ENCODE measurements around the gene RAB33B. TPM values are rescaled to one million over a fixed set of nuclear protein-coding genes. Genes with fewer than 3 reads are reported as not detected.

Gene RAB33B
- total and polyA plus RNA-seq, 4 donors, result 7.2 to 38.9 (median 8.6) TPM

DNA sequence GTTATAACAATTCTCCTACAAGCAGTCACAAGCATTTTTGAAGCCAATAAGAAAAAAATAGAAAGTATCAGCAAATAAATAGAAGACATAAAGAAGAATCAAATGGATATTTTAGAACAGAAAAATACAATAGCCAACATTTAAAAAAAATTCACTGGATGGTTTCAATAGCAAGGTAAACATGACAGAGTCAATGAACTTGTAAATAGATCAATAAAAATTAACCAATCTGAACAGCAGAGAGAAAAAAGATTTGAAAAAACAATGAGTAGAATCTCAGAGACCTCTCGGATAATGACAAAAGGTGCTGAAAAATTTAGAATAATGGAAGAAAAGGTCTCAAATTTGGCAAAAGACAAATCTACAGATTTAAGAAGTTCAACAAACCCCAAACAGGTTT lies 33.3 kb upstream of the RAB33B start:
- DNase-seq (ENCODE audit: low spot score), result no peak
- Histone ChIP-seq H3K4me1 (ENCODE audit: control insufficient read depth in 4 of 4, insufficient read depth in 4 of 4, low read length in 3 of 4) (peaks cover 0 to 7% (median 0%) of the 10 kb centered on the region in 4 donors), H3K36me3 (ENCODE audit: control insufficient read depth in 4 of 4, insufficient read depth in 3 of 4, low read depth in 1 of 4, low read length in 3 of 4) (no peaks in the 10 kb centered on the region), H3K4me3 (ENCODE audit: low read depth in 1 of 3, low read length in 3 of 3) (no peak overlapping the region), H3K9me3 (ENCODE audit: control insufficient read depth in 4 of 4, low read length in 3 of 4) (no peaks in the 10 kb centered on the region), H3K27ac (ENCODE audit: low read depth in 1 of 2, low read length in 2 of 2) (no peak overlapping the region), H3K9ac (ENCODE audit: low read depth in 1 of 2, low read length in 2 of 2) (no peak overlapping the region), H3K27me3 (ENCODE audit: control insufficient read depth in 4 of 4, insufficient read depth in 4 of 4, low read length in 3 of 4) (no peaks in the 10 kb centered on the region)
- 37% methylated on average over 1 of the region's 1 CpG for WGBS
- TF ChIP-seq FOXA2 (IDR thresholded peaks at IDR 0.05), result peak; percentile 49
- TF ChIP-seq HNF4G (IDR thresholded peaks at IDR 0.05), result no peak
- TF ChIP-seq FOXA1 (IDR thresholded peaks at IDR 0.05), result peak; percentile 48
- peak in 1 of 2 donors; percentile 7 for TF ChIP-seq RAD21 (IDR thresholded peaks at IDR 0.05)
- no peak for TF ChIP-seq EGR1 (IDR thresholded peaks at IDR 0.05; ENCODE audit: low read depth in 2 of 2)
- no peak for TF ChIP-seq YY1 (IDR thresholded peaks at IDR 0.05)
- no peak for TF ChIP-seq NR2F2 (IDR thresholded peaks at IDR 0.05)
- TF ChIP-seq GABPA (IDR thresholded peaks at IDR 0.05 in 1 of 2, conservative IDR thresholded peaks at IDR 0.05 in 1 of 2), result no peak
- peak; percentile 59 to 78 for TF ChIP-seq RXRA (IDR thresholded peaks at IDR 0.05)

DNA sequence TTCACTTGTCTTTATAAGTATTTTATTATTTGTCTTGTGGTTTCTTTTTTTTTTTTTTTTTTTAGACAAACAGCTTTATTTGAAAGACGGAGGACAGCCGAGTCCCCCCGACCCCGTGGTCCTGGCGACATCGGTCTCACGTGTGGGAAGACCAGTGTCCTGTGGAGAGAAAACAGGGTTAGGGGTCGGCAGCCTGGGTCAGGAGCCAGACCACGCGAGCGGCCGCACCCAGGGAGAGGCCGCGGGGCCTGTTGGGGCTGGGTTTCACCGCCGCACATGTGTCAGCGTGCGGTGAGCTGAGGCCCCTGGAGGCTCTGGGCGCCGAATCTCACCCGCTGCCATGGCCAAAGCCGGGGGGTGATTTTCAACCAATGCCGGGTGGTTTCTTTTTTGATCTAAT lies 17.8 kb upstream of the RAB33B start:
- DNase-seq (ENCODE audit: low spot score), result no peak
- H3K4me3 ChIP-seq (ENCODE audit: low read depth in 1 of 3, low read length in 3 of 3), result no peak overlapping the region
- no peak overlapping the region for H3K9ac ChIP-seq (ENCODE audit: low read depth in 1 of 2, low read length in 2 of 2)
- H3K36me3 ChIP-seq (ENCODE audit: control insufficient read depth in 4 of 4, insufficient read depth in 3 of 4, low read depth in 1 of 4, low read length in 3 of 4), result peaks cover 0 to 3% (median 1%) of the 10 kb centered on the region in 4 donors
- H3K27me3 ChIP-seq (ENCODE audit: control insufficient read depth in 4 of 4, insufficient read depth in 4 of 4, low read length in 3 of 4), result no peaks in the 10 kb centered on the region
- WGBS, result 97% methylated on average over 23 of the region's 23 CpGs
- no peaks in the 10 kb centered on the region for H3K9me3 ChIP-seq (ENCODE audit: control insufficient read depth in 4 of 4, low read length in 3 of 4)
- H3K27ac ChIP-seq (ENCODE audit: low read depth in 1 of 2, low read length in 2 of 2), result no peak overlapping the region
- TF ChIP-seq GABPA (IDR thresholded peaks at IDR 0.05 in 1 of 2, conservative IDR thresholded peaks at IDR 0.05 in 1 of 2) (no peak), EGR1 (IDR thresholded peaks at IDR 0.05; ENCODE audit: low read depth in 2 of 2) (no peak), FOXA2 (IDR thresholded peaks at IDR 0.05) (no peak), HNF4G (IDR thresholded peaks at IDR 0.05) (no peak)
- TF ChIP-seq, protein P1, sequence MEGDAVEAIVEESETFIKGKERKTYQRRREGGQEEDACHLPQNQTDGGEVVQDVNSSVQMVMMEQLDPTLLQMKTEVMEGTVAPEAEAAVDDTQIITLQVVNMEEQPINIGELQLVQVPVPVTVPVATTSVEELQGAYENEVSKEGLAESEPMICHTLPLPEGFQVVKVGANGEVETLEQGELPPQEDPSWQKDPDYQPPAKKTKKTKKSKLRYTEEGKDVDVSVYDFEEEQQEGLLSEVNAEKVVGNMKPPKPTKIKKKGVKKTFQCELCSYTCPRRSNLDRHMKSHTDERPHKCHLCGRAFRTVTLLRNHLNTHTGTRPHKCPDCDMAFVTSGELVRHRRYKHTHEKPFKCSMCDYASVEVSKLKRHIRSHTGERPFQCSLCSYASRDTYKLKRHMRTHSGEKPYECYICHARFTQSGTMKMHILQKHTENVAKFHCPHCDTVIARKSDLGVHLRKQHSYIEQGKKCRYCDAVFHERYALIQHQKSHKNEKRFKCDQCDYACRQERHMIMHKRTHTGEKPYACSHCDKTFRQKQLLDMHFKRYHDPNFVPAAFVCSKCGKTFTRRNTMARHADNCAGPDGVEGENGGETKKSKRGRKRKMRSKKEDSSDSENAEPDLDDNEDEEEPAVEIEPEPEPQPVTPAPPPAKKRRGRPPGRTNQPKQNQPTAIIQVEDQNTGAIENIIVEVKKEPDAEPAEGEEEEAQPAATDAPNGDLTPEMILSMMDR (IDR thresholded peaks at IDR 0.05; ENCODE audit: low read depth, low read length, missing input control), result no peak
- TF ChIP-seq, protein P2, sequence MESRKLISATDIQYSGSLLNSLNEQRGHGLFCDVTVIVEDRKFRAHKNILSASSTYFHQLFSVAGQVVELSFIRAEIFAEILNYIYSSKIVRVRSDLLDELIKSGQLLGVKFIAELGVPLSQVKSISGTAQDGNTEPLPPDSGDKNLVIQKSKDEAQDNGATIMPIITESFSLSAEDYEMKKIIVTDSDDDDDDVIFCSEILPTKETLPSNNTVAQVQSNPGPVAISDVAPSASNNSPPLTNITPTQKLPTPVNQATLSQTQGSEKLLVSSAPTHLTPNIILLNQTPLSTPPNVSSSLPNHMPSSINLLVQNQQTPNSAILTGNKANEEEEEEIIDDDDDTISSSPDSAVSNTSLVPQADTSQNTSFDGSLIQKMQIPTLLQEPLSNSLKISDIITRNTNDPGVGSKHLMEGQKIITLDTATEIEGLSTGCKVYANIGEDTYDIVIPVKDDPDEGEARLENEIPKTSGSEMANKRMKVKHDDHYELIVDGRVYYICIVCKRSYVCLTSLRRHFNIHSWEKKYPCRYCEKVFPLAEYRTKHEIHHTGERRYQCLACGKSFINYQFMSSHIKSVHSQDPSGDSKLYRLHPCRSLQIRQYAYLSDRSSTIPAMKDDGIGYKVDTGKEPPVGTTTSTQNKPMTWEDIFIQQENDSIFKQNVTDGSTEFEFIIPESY (IDR thresholded peaks at IDR 0.05), result no peak
- H3K4me1 ChIP-seq (ENCODE audit: control insufficient read depth in 4 of 4, insufficient read depth in 4 of 4, low read length in 3 of 4), result no peaks in the 10 kb centered on the region

DNA sequence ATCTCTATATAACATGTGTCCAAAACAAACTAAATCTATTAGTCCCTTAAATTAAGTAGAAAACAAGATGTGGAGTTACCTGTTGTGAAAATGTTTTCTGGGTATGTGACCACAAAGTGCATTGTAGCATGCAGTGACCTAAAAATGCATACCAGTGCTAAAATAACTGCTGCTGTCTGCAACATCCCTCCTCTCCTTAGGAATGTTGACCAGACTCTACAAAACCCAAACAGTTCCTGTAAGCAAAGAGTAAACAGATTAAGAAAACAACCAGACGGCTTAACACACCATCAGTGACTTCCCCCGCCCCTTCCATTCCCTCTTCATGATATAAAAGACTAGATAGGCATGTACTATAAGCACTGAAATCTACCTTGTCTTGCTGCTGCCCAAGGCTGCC lies 15.8 kb upstream of the RAB33B start:
- Histone ChIP-seq H3K9me3 (ENCODE audit: control insufficient read depth in 4 of 4, low read length in 3 of 4) (no peaks in the 10 kb centered on the region), H3K9ac (ENCODE audit: low read depth in 1 of 2, low read length in 2 of 2) (no peak overlapping the region), H3K27me3 (ENCODE audit: control insufficient read depth in 4 of 4, insufficient read depth in 4 of 4, low read length in 3 of 4) (no peaks in the 10 kb centered on the region), H3K36me3 (ENCODE audit: control insufficient read depth in 4 of 4, insufficient read depth in 3 of 4, low read depth in 1 of 4, low read length in 3 of 4) (peaks cover 0 to 3% (median 1%) of the 10 kb centered on the region in 4 donors), H3K27ac (ENCODE audit: low read depth in 1 of 2, low read length in 2 of 2) (no peak overlapping the region), H3K4me1 (ENCODE audit: control insufficient read depth in 4 of 4, insufficient read depth in 4 of 4, low read length in 3 of 4) (no peaks in the 10 kb centered on the region), H3K4me3 (ENCODE audit: low read depth in 1 of 3, low read length in 3 of 3) (no peak overlapping the region)
- TF ChIP-seq EGR1 (IDR thresholded peaks at IDR 0.05; ENCODE audit: low read depth in 2 of 2), result no peak
- no peak for DNase-seq (ENCODE audit: low spot score)
- 92% methylated on average over 2 of the region's 2 CpGs for WGBS

Measured in liver (tissue), 9 donors.